Kidney epithelial cell (primary cell): Measurements from ENCODE around the gene UBE2G1. TPM values are rescaled to one million over a fixed set of nuclear protein-coding genes. Genes with fewer than 3 reads are reported as not detected.
"Not testable (repeated sequence)": the region's sequence is repeated elsewhere in the genome, so short reads cannot be mapped to it uniquely, and the experiment has no call there.

ENCODE experiments used
- DNase-seq: peaks from one replicate; pipeline ENCODE4 v3.0.0-alpha.2; 2010; ENCODE audit warnings: low read depth
- H3K27me3 ChIP-seq: 2 replicates; pipeline ENCODE4 v1.6.0; 2011; ENCODE audit warnings: low read length; ENCODE audit not compliant: control insufficient read depth, insufficient read depth
- H3K36me3 ChIP-seq: 2 replicates; pipeline ENCODE4 v1.5.1; 2011; ENCODE audit warnings: low read length; ENCODE audit not compliant: control insufficient read depth, insufficient read depth
- H3K4me3 ChIP-seq: 2 replicates; pipeline ENCODE4 v1.5.1; 2011; ENCODE audit warnings: low read depth, mild to moderate bottlenecking, control low read depth, low read length
- CTCF ChIP-seq: IDR thresholded peaks from 2 replicates; pipeline ENCODE4 v1.5.1; 2011; ENCODE audit warnings: mild to moderate bottlenecking, moderate library complexity, low read length, control low read depth, inconsistent platforms; ENCODE audit not compliant: insufficient read depth, poor library complexity, severe bottlenecking
- total RNA-seq: library from RNA; depleted of rRNA; stranded (reverse); fragments of >200 nt; gene quantifications from 2 replicates; pipeline ENCODE4 v1.2.3, GENCODE V29; 2015

Gene UBE2G1
- total RNA-seq, 1 donor from 2014 or later = 57.3 TPM

DNA sequence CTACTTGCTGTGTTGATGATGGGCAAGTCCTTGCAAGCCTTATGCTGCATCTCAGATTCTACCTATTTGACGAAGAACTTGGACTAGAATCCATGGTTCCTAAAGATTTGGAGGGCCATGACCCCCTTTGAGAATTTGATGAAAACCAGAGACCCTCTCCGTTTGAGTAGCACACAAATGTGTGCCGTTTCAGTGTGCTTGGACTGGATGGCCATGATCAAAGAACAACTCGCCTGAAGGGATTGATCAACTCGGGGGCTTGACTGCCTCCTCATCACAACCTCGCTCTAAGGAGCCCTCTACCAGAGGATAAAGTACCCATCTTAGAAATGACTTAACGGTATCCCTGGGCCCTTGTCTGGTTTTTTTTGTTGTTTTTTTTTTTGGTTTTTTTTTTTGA is 99.9 kb downstream of the UBE2G1 start:
- peaks cover 2% of the 10 kb centered on the region for H3K36me3 ChIP-seq
- DNase-seq = no peak
- H3K4me3 ChIP-seq = no peak overlapping the region
- TF ChIP-seq CTCF = no peak
- no peaks in the 10 kb centered on the region for H3K27me3 ChIP-seq

- peak; percentile 8 for TF ChIP-seq CTCF
- peak within 1 kb of the TSS; percentile 95 for H3K4me3 ChIP-seq
- H3K36me3 ChIP-seq = peaks cover 2% of the 10 kb centered on the region
- DNase-seq = peak; percentile 62
- no peaks in the 10 kb centered on the region for H3K27me3 ChIP-seq
Observed at GRCh38 chr17:4263282-4264215, 102.9 kb downstream of the UBE2G1 start, which contains the start of gene ANKFY1. ANKFY1 (minus strand) TSS chr17:4263979; CDS start chr17:4263941, 38 bp downstream.

DNA sequence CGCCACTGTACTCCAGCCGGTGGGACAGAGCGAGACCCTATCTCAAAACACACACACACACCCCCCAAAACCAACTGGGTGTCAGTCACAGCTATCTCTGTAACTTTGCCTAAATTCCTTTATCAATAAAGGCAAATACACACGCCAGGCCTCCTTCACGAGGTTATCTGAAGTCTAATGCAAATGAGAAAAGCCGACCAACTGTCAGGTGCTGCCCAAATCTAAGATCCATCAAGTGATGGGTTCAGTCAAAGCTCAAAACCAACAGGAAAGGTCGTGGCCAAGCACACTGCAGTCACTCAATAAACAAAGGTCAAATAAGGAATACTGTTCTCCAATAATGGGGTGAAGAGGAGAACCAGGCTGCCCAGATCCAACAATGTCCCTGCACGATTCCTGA is 103.8 kb downstream of the UBE2G1 start:
- Histone ChIP-seq H3K27me3 (no peaks in the 10 kb centered on the region), H3K36me3 (peaks cover 2% of the 10 kb centered on the region), H3K4me3 (peak overlapping the region; percentile 95)
- no peak for DNase-seq
- no peak for TF ChIP-seq CTCF

DNA sequence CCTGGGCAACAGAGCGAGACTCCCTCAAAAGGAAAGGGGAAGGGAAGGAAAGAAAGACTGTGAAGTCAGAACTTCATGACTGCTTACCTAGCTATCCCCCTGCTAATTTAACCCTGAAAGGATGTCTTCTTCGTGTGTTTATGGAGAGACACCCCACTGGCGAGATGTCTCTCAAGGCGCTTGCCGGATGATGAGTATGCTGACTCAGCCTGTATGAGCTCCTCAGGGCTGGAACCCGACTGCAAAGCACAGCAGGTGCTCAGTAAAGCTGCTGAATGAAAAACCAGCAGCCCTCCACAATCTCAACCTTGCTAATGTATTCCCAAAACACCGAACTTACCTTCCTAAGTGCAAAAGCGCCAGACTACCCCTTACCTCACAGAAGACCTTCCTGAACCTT is 105.0 kb downstream of the UBE2G1 start:
- TF ChIP-seq CTCF = no peak
- Histone ChIP-seq H3K27me3 (no peaks in the 10 kb centered on the region), H3K4me3 (no peak overlapping the region), H3K36me3 (no peaks in the 10 kb centered on the region)
- no peak for DNase-seq

DNA sequence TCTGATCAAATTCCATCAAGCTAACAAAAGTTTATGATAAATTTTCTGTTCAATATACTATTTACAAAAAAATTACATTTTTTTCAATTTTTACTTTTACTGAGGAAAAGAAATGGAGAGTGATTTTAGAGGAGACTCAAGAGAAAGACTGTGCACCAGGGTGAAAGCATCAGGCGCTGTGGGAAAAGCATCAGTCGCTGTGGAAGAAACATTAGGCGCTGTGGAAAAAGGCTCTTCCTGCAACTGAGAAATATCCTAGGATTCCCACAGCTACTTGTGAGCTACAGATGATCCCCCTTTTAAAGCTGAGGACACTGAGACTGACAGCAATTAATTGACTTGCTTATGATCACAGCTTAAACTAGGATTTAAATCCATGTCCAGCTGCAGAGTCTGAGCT is 107.6 kb downstream of the UBE2G1 start:
- Histone ChIP-seq H3K27me3 (no peaks in the 10 kb centered on the region), H3K36me3 (no peaks in the 10 kb centered on the region), H3K4me3 (no peak overlapping the region)
- no peak for DNase-seq
- no peak for TF ChIP-seq CTCF

DNA sequence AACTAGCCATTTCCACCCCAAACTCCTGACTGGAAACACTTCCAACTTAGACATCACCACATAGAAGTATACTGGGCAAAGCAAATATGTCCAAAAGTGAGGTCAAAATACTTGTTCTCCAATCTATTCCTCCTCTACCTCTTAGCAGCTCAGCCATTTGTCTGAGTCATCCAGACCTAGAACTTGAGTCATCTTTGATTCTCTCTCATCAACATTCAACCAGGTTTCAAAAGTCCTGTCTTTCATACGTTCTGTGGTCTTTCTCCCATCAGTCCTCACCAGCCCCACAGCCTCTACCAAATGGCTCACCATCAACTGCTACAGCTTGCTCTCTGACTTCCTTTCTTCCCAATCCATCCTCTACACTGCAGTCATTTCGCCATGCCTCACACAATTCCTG is 109.5 kb downstream of the UBE2G1 start:
- no peak for TF ChIP-seq CTCF
- DNase-seq = no peak
- no peaks in the 10 kb centered on the region for H3K36me3 ChIP-seq
- H3K4me3 ChIP-seq = no peak overlapping the region
- H3K27me3 ChIP-seq = no peaks in the 10 kb centered on the region

DNA sequence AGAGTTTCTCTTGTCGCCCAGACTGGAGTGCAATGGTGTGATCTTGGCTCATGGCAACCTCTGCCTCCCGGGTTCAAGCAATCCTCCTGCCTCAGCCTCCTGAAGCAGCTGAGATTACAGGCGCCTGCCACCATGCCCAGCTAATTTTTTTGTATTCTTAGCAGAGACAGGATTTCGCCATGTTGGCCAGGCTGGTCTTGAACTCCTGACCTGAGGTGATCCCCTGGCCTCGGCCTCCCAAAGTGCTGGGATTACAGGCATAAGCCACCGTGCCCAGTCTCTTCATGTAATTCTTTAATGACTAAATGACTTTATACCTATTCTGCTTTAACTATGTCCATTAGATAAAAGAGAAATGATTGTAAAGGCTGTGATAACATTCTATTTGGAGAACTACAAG is 111.2 kb downstream of the UBE2G1 start:
- DNase-seq, H3K27me3 ChIP-seq, H3K4me3 ChIP-seq, H3K36me3 ChIP-seq: not testable (repeated sequence)
